Right lobe of liver (tissue), 4 donors: Measurements from ENCODE around the gene PADI6.

Experiments used
- POLR2A ChIP-seq: fragments of 450-650 bp; IDR thresholded peaks from one replicate; pipeline ENCODE4 v1.6.1; 2017; ENCODE audit warnings: antibody characterized with exemption, mild to moderate bottlenecking
- TF ChIP-seq, protein P1 (sequence below), 4 donors: fragments of 200-600 bp in 3 of 4; fragments of 450-650 bp in 1 of 4; IDR thresholded peaks; one replicate each; pipeline versions ENCODE4 v1.5.1 to v1.8.0; 2016 to 2022; ENCODE audit warnings: antibody characterized with exemption in 4 of 4, mild to moderate bottlenecking in 2 of 4
- donor health status: DM: no; HTN: no; CAD: no.
- donor health status: DM: no; HTN: no; CAD: no.
- donor health status: DM: no; HTN: yes; CAD: no.

DNA sequence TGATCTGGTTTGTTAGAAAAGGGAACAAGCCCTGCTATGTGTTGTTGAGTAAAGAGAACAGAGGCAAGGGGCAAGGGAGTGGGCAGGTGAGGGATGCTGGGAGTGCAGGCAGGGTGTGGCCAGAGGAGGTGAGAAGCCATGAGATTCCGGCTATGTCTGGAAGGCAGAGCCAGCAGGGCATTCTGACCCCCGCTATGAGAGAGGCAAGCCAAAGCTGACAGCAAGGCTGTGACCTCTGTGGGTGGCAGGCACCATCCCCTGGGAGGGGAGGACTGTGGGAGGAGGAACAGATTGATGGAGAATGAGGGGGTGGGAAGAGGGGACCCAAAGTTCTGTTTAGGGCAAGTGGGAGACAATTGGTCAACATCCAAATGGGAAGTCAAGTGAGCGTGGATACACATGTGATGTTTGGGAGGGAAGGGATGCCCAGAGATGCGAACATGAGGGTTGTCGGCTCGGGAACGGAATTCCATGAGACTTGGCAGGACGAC, 19.5 kb upstream of the PADI6 start:
- TF ChIP-seq, protein P1, sequence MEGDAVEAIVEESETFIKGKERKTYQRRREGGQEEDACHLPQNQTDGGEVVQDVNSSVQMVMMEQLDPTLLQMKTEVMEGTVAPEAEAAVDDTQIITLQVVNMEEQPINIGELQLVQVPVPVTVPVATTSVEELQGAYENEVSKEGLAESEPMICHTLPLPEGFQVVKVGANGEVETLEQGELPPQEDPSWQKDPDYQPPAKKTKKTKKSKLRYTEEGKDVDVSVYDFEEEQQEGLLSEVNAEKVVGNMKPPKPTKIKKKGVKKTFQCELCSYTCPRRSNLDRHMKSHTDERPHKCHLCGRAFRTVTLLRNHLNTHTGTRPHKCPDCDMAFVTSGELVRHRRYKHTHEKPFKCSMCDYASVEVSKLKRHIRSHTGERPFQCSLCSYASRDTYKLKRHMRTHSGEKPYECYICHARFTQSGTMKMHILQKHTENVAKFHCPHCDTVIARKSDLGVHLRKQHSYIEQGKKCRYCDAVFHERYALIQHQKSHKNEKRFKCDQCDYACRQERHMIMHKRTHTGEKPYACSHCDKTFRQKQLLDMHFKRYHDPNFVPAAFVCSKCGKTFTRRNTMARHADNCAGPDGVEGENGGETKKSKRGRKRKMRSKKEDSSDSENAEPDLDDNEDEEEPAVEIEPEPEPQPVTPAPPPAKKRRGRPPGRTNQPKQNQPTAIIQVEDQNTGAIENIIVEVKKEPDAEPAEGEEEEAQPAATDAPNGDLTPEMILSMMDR (IDR thresholded peaks at IDR 0.05) = no peak
- no peak for TF ChIP-seq POLR2A
